Fibroblast of mammary gland (primary cell): ENCODE measurements around the gene CTNND2.

ENCODE experiments used
- DNase-seq: peaks from one replicate; pipeline ENCODE4 v3.0.0-alpha.2; 2010; ENCODE audit warnings: low read depth
- H3K4me3 ChIP-seq: 2 replicates; pipeline ENCODE4 v1.5.1; 2011; ENCODE audit warnings: low read depth, mild to moderate bottlenecking, low read length, moderate library complexity; ENCODE audit not compliant: control insufficient read depth
- CTCF ChIP-seq: conservative IDR thresholded peaks from 2 replicates; pipeline ENCODE4 v1.5.1; 2011; ENCODE audit warnings: low read depth, low read length, inconsistent platforms; ENCODE audit not compliant: control insufficient read depth, insufficient read depth

The CTNND2 gene

GRCh38 chr5:10985091-10985720 lies 919.0 kb downstream of the CTNND2 start:
- no peak overlapping the region for H3K4me3 ChIP-seq
- no peak for TF ChIP-seq CTCF
- no peak for DNase-seq

GRCh38 chr5:10984021-10984715 lies 920.1 kb downstream of the CTNND2 start:
- H3K4me3 ChIP-seq, result no peak overlapping the region
- DNase-seq, result no peak
- TF ChIP-seq CTCF, result no peak

- TF ChIP-seq CTCF, result no peak
- H3K4me3 ChIP-seq, result no peak overlapping the region
- no peak for DNase-seq
These were observed 921.6 kb downstream of the CTNND2 start for GRCh38 chr5:10982626-10983025.

GRCh38 chr5:10981932-10982331 lies 922.3 kb downstream of the CTNND2 start:
- DNase-seq, result no peak
- TF ChIP-seq CTCF, result no peak
- no peak overlapping the region for H3K4me3 ChIP-seq

GRCh38 chr5:10977011-10977410 lies 927.2 kb downstream of the CTNND2 start:
- no peak for TF ChIP-seq CTCF
- H3K4me3 ChIP-seq, result no peak overlapping the region
- no peak for DNase-seq

GRCh38 chr5:10975945-10976344 lies 928.3 kb downstream of the CTNND2 start:
- H3K4me3 ChIP-seq, result no peak overlapping the region
- no peak for TF ChIP-seq CTCF
- DNase-seq, result no peak
